GM12873 (cell line): Measurements from ENCODE around the gene LPCAT3.
A peak's percentile ranks its signal among the peaks of the same experiment; 100 is the strongest.

Source experiments
- CTCF ChIP-seq: IDR thresholded peaks from 2 replicates; pipeline ENCODE4 v1.5.1; 2012; ENCODE audit warnings: low read depth, mild to moderate bottlenecking, moderate library complexity, low read length, control low read depth; ENCODE audit not compliant: insufficient read depth; ENCODE audit errors: missing control alignments

The LPCAT3 gene

GRCh38 chr12:6936636-6937480, 81.4 kb downstream of the LPCAT3 start:
- peak; percentile 8 for TF ChIP-seq CTCF

- no peak for TF ChIP-seq CTCF
These were observed 82.1 kb downstream of the LPCAT3 start for GRCh38 chr12:6936194-6936635.

GRCh38 chr12:6935371-6936193, 82.7 kb downstream of the LPCAT3 start:
- no peak for TF ChIP-seq CTCF

GRCh38 chr12:6934110-6934509, 84.2 kb downstream of the LPCAT3 start:
- no peak for TF ChIP-seq CTCF

DNA sequence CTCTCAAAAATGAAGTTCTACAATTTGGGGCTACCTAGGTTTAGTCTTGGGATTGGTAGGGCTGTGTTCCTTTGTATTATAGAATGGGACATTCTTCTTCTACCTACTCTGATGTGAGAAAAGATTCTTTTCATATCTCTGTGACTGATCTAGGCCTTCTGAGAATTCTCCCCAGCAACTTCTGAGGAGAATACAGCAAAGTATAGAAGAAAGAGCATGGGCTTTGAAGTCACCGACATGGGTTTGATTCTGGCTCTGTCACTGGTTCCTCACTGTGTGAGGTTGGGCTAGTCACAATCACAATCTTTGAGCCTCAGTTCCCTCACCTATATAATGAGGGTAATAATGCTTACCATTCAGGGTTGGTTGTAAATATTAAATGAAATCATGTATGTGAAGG, 85.5 kb downstream of the LPCAT3 start:
- no peak for TF ChIP-seq CTCF

DNA sequence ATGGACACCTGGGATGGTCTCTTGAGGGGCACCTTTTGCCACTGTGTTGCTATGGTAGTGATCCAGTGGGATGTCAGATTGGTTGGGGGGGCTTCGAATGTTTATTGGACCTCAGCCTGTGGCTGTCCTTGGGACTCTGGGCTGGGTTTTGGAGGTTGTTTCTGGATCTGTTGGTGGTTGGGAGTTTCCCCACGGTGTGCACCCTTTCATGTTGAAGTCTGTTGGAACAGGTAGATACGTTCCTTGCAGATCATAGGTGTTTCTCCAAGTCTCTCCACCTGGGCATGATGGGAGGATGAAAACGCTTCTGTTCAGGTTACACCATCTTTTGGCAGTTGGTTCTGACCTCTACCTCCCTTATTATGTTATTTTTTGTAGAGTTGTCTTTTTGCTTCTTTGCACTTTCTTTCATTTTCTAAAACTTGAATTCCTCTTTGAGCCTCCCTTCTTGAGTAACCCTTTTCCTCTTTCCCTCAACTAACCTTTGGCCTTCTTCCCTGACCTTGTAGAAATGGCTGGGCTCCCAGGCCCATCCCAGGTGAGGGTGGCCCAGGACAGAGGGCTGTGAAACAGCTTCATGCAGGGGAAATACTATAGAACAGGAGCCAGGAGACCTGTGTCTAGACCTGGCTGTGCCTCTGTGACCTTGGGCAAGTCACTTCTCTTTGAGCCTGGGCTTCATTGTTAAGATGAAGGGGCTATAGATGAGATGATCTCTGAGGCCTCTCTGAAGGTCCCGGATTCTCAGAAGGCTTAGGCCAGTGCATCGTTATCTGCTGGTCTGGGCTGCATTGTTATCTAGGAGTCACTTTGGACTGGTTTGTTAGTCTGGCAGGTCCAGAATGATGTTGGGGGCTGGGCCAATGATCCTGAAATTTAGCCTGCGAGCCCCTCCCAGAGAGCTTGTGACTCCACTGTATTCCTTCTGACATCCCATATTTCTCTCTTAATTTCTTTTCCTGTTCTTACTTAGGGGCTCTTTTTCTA, 88.5 kb downstream of the LPCAT3 start:
- TF ChIP-seq CTCF = no peak
